Upper lobe of left lung (tissue), 6 donors: Measurements from ENCODE around the gene ITGB7. TPM values are rescaled to one million over a fixed set of nuclear protein-coding genes. Genes with fewer than 3 reads are reported as not detected.

Experiments used
- ATAC-seq, 2 donors: fragments of 200-7000 bp; cut with Tn5 transposase; one replicate each; pipeline ENCODE4 v1.9.1; 2022; ENCODE audit warnings: mild to moderate bottlenecking in 2 of 2, moderate library complexity in 2 of 2; ENCODE audit not compliant: low FRiP score in 2 of 2
- DNase-seq, 2 donors: peaks; one replicate each; pipeline ENCODE4 v3.0.0-alpha.2; 2019 to 2020
- H3K27ac ChIP-seq, 4 donors: fragments of 200-600 bp; sonication (generic); one replicate each; pipeline ENCODE4 v1.5.1; 2016 to 2019
- H3K27me3 ChIP-seq, 4 donors: fragments of 200-600 bp; sonication (generic); one replicate each; pipeline ENCODE4 v1.5.1; 2017 to 2019
- H3K36me3 ChIP-seq, 4 donors: fragments of 200-600 bp; sonication (generic); one replicate each; pipeline ENCODE4 v1.5.1; 2016 to 2019
- H3K4me1 ChIP-seq, 4 donors: fragments of 200-600 bp; sonication (generic); one replicate each; pipeline ENCODE4 v1.5.1; 2018 to 2019
- H3K4me3 ChIP-seq, 4 donors: fragments of 200-600 bp; sonication (generic); one replicate each; pipeline ENCODE4 v1.5.1; 2017 to 2019; ENCODE audit warnings: mild to moderate bottlenecking in 2 of 4, moderate library complexity in 1 of 4
- H3K9me3 ChIP-seq, 4 donors: fragments of 200-600 bp; sonication (generic); one replicate each; pipeline ENCODE4 v1.5.1; 2018 to 2019
- CTCF ChIP-seq, 6 experiments: fragments of 450-650 bp in 4 of 6; fragments of 200-600 bp in 2 of 6; sonication (generic) in 2 of 6; IDR thresholded peaks; one replicate each; pipeline ENCODE4 v1.5.1; 2016 to 2019; ENCODE audit warnings: antibody characterized with exemption in 6 of 6
- EP300 ChIP-seq, 4 donors: sonication (generic); formaldehyde crosslinking; IDR thresholded peaks; one replicate each; pipeline ENCODE4 v1.5.1; 2017; ENCODE audit warnings: antibody characterized with exemption in 4 of 4, control low read depth in 2 of 4
- POLR2A ChIP-seq, 4 donors: fragments of 450-650 bp; IDR thresholded peaks; one replicate each; pipeline ENCODE4 v1.5.1; 2016 to 2017; ENCODE audit warnings: antibody characterized with exemption in 4 of 4, mild to moderate bottlenecking in 2 of 4
- POLR2AphosphoS5 ChIP-seq, 2 donors: sonication (generic); formaldehyde crosslinking; IDR thresholded peaks; one replicate each; pipeline ENCODE4 v1.5.1; 2017; ENCODE audit warnings: antibody characterized with exemption in 2 of 2
- WGBS, 2 donors: methylation state at CpG; one replicate each; pipeline ENCODE4 v1.1.5; 2017 to 2018; 5-methylcytosine and 5-hydroxymethylcytosine counted together
- total RNA-seq, 6 donors: library from RNA; depleted of rRNA in 4 of 6; stranded (reverse); fragments of >200 nt in 4 of 6; gene quantifications; one replicate each; pipeline versions ENCODE4 v1.1.0 to v1.2.1, GENCODE V29; 2016 to 2021
- donor health status: DM: no; HTN: no; CAD: no; lungs with moderate emphysema.
- donor health status: DM: no; HTN: yes; CAD: no; lungs with severe emphysema.

The ITGB7 gene
- total RNA-seq, 6 donors from 2014 or later: 3.1 to 12.9 (median 4.7) TPM

DNA sequence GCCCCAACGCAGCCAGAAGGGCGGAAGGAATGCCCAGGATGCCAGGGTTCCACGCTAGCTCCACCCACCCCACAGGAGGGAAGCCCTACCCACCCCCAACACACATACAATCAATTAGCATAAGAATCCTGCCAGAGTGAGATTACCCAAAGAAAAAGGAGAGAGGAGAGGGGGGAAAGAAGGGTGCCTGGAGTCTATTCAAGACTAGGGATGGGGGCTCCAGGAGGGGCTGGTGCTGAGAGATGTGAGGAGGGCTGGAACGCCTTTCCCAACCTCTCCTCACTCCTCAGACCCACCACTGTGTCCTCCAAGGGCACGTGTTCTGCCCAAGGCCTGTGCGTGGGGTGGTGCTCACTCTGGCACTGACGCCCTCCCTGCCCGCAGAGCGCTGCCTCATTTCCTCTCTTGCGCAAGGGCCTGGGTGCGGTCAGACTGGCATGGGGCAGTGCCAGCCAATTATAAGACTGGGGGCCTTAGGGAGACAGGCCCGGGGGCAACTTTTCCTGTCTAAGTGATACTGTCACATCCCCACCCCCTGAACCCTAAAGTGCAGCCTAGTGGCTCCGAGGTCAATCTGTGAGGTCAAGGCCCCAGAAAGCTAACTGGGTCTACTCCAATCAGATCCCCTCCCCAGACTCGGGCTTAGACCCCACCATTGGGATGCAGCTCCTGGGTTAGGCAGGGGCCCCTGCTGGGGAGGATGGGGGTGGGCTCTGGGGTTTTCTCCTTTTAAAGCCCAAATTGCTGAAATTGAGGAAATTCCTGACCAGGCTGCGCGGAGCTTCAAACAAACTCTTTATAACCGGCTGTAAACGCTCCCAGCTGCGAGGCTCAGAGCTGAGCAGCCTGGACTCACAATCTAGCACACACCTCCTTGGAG, 10.2 kb upstream of the ITGB7 start:
- H3K27ac ChIP-seq: peak overlapping the region; percentile 98 to 100 (median 99)
- no peak for ATAC-seq
- peaks cover 62 to 92% (median 69%) of the 10 kb centered on the region in 4 donors for H3K4me1 ChIP-seq

GRCh38 chr12:53215497-53215896, 8.4 kb upstream of the ITGB7 start:
- Histone ChIP-seq H3K36me3 (peaks cover 0 to 45% (median 42%) of the 10 kb centered on the region in 4 donors), H3K27me3 (no peaks in the 10 kb centered on the region), H3K4me3 (no peak overlapping the region), H3K4me1 (peaks cover 54 to 76% (median 64%) of the 10 kb centered on the region in 4 donors), H3K9me3 (no peaks in the 10 kb centered on the region), H3K27ac (peak overlapping the region; percentile 98 to 100 (median 99))
- DNase-seq: no peak
- WGBS, 2 donors: 83 to 90% methylated on average over 8 of the region's 8 CpGs
- no peak for TF ChIP-seq POLR2A (IDR thresholded peaks at IDR 0.05)
- TF ChIP-seq POLR2AphosphoS5 (IDR thresholded peaks at IDR 0.05): no peak
- no peak for TF ChIP-seq EP300 (IDR thresholded peaks at IDR 0.05)
- TF ChIP-seq CTCF (IDR thresholded peaks at IDR 0.05): no peak
- no peak for ATAC-seq

More for the DNA sequence above, 10.2 kb upstream of the ITGB7 start:
- peak; percentile 63 to 71 for DNase-seq
- peak overlapping the region in 2 of 4 donors; percentile 77 to 83 for H3K4me3 ChIP-seq
- WGBS, 2 donors: 36 to 40% methylated on average over 11 to 19 of the region's 19 CpGs
- H3K36me3 ChIP-seq: peaks cover 0 to 30% (median 26%) of the 10 kb centered on the region in 4 donors
- TF ChIP-seq EP300 (IDR thresholded peaks at IDR 0.05) (peak in 1 of 4 donors; percentile 58), POLR2AphosphoS5 (IDR thresholded peaks at IDR 0.05) (peak; percentile 58 to 59), CTCF (IDR thresholded peaks at IDR 0.05) (no peak), POLR2A (IDR thresholded peaks at IDR 0.05) (no peak)
- H3K27me3 ChIP-seq: no peaks in the 10 kb centered on the region
- H3K9me3 ChIP-seq: no peaks in the 10 kb centered on the region

DNA sequence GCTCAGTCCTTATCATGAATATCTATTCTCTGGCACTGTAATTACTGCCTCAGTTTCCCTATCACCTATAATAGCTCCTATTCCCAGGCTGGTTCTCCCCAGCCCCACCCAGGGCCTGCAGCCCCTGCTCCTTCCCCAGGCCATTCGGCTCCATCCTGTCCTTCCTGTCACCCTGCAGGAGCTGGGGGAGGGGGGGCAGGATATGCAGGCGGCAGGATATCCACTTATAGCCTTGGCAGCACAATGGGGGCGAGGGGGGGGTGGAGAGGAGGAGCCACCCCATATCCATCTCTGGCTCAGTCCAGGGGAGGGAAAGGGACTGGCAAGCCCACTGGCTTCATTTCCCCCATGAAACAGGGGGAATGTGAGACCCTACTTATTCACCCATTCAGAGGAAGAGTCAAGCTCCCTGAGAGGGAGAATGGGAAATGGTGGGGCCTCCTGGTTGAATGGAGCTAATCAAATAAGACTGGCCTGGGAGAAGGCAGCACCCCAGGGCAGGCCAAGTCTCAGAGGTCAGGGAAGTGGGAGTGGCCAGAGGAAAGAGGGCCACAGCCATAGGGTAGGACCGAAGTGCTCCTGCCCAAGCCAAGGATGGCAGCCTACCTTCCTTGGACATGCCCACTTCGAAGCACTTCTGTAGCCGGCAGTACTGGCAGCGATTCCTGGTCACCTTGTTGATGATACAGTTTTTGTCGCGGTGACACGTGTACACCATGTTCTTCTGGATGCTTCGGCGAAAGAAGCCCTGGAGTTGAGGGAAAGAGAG, 7.8 kb upstream of the ITGB7 start:
- Histone ChIP-seq H3K36me3 (peaks cover 0 to 48% (median 45%) of the 10 kb centered on the region in 4 donors), H3K4me1 (peaks cover 54 to 70% (median 64%) of the 10 kb centered on the region in 4 donors), H3K27me3 (no peaks in the 10 kb centered on the region), H3K4me3 (peak overlapping the region in 1 of 4 donors; percentile 7), H3K9me3 (no peaks in the 10 kb centered on the region), H3K27ac (peak overlapping the region; percentile 98 to 100 (median 99))
- DNase-seq (peak in 1 of 2 donors; percentile 49), ATAC-seq (no peak)
- 61 to 62% methylated on average over 12 of the region's 12 CpGs for WGBS, 2 donors
- TF ChIP-seq POLR2A (IDR thresholded peaks at IDR 0.05) (no peak), POLR2AphosphoS5 (IDR thresholded peaks at IDR 0.05) (peak in 1 of 2 donors; percentile 54), EP300 (IDR thresholded peaks at IDR 0.05) (peak in 1 of 4 donors; percentile 22)

- Histone ChIP-seq H3K4me3 (peak overlapping the region in 1 of 4 donors; percentile 7), H3K4me1 (peaks cover 50 to 72% (median 63%) of the 10 kb centered on the region in 4 donors), H3K27me3 (no peaks in the 10 kb centered on the region), H3K36me3 (peaks cover 0 to 48% (median 45%) of the 10 kb centered on the region in 4 donors), H3K27ac (peak overlapping the region; percentile 98 to 100 (median 99)), H3K9me3 (no peaks in the 10 kb centered on the region)
- WGBS, 2 donors: 67 to 73% methylated on average over 5 of the region's 5 CpGs
- DNase-seq (no peak), ATAC-seq (no peak)
- no peak for TF ChIP-seq CTCF (IDR thresholded peaks at IDR 0.05)
- no peak for TF ChIP-seq POLR2A (IDR thresholded peaks at IDR 0.05)
- no peak for TF ChIP-seq EP300 (IDR thresholded peaks at IDR 0.05)
- no peak for TF ChIP-seq POLR2AphosphoS5 (IDR thresholded peaks at IDR 0.05)
These were observed 7.2 kb upstream of the ITGB7 start for GRCh38 chr12:53214221-53214620.

GRCh38 chr12:53213348-53213747, 6.3 kb upstream of the ITGB7 start:
- 13 to 16% methylated on average over 11 to 13 of the region's 14 CpGs for WGBS, 2 donors
- TF ChIP-seq POLR2AphosphoS5 (IDR thresholded peaks at IDR 0.05): no peak
- no peak for TF ChIP-seq EP300 (IDR thresholded peaks at IDR 0.05)
- peak; percentile 84 to 96 (median 92) for TF ChIP-seq CTCF (IDR thresholded peaks at IDR 0.05)
- no peak overlapping the region for H3K4me3 ChIP-seq
- H3K4me1 ChIP-seq: peaks cover 50 to 72% (median 63%) of the 10 kb centered on the region in 4 donors
- ATAC-seq (peak; percentile 80 to 87), DNase-seq (peak; percentile 82 to 96)
- peak overlapping the region in 2 of 4 donors; percentile 57 to 100 for H3K27ac ChIP-seq
- H3K9me3 ChIP-seq: no peaks in the 10 kb centered on the region
- no peaks in the 10 kb centered on the region for H3K27me3 ChIP-seq
- H3K36me3 ChIP-seq: peaks cover 0 to 48% (median 45%) of the 10 kb centered on the region in 4 donors
